ENCODE data around the gene SUFU.

SUFU gene

GRCh38 chr10:102463983-102464382 lies 39.8 kb upstream of the SUFU start:
- H3K79me2 ChIP-seq = peaks cover 2% of the 10 kb centered on the region
- no peak overlapping the region for H3K4me2 ChIP-seq (ENCODE audit: low read length)
- no peaks in the 10 kb centered on the region for H3K9me3 ChIP-seq (ENCODE audit: control insufficient read depth, low read length)
- peaks cover 15% of the 10 kb centered on the region for H3K4me1 ChIP-seq
- H3K36me3 ChIP-seq (ENCODE audit: control insufficient read depth, insufficient read depth, low read length) = no peaks in the 10 kb centered on the region
- no peak overlapping the region for H3K9ac ChIP-seq
- TF ChIP-seq CTCF (IDR thresholded peaks at IDR 0.05) = no peak
- H2AFZ ChIP-seq = no peak overlapping the region
- no peaks in the 10 kb centered on the region for H3K27me3 ChIP-seq (ENCODE audit: control insufficient read depth, insufficient read depth, low read length)
- no peak overlapping the region for H3K4me3 ChIP-seq (ENCODE audit: low read depth, low read length)
- no peak overlapping the region for H3K27ac ChIP-seq

GRCh38 chr10:102465466-102465865 lies 38.3 kb upstream of the SUFU start:
- Histone ChIP-seq H2AFZ (no peak overlapping the region), H3K27ac (no peak overlapping the region), H3K9me3 (ENCODE audit: control insufficient read depth, low read length) (no peaks in the 10 kb centered on the region), H3K4me2 (ENCODE audit: low read length) (no peak overlapping the region), H3K4me3 (ENCODE audit: low read depth, low read length) (no peak overlapping the region), H3K9ac (no peak overlapping the region), H3K27me3 (ENCODE audit: control insufficient read depth, insufficient read depth, low read length) (no peaks in the 10 kb centered on the region), H3K36me3 (ENCODE audit: control insufficient read depth, insufficient read depth, low read length) (no peaks in the 10 kb centered on the region), H3K79me2 (peaks cover 2% of the 10 kb centered on the region), H3K4me1 (peaks cover 15% of the 10 kb centered on the region)
- no peak for TF ChIP-seq CTCF (IDR thresholded peaks at IDR 0.05)

- Histone ChIP-seq H3K27ac (no peak overlapping the region), H3K9ac (no peak overlapping the region), H3K4me2 (ENCODE audit: low read length) (no peak overlapping the region), H3K27me3 (ENCODE audit: control insufficient read depth, insufficient read depth, low read length) (no peaks in the 10 kb centered on the region), H3K4me1 (peaks cover 9% of the 10 kb centered on the region), H3K4me3 (ENCODE audit: low read depth, low read length) (no peak overlapping the region), H2AFZ (no peak overlapping the region), H3K79me2 (no peaks in the 10 kb centered on the region), H3K9me3 (ENCODE audit: control insufficient read depth, low read length) (no peaks in the 10 kb centered on the region), H3K36me3 (ENCODE audit: control insufficient read depth, insufficient read depth, low read length) (no peaks in the 10 kb centered on the region)
- no peak for TF ChIP-seq CTCF (IDR thresholded peaks at IDR 0.05)
Measured at GRCh38 chr10:102467318-102467717, 36.5 kb upstream of the SUFU start.

- no peak overlapping the region for H3K27ac ChIP-seq
Measured at GRCh38 chr10:102467971-102468438, 35.8 kb upstream of the SUFU start.

More at GRCh38 chr10:102467971-102468438, 35.8 kb upstream of the SUFU start:
- Histone ChIP-seq H3K4me2 (ENCODE audit: low read length) (no peak overlapping the region), H3K79me2 (no peaks in the 10 kb centered on the region), H3K27me3 (ENCODE audit: control insufficient read depth, insufficient read depth, low read length) (no peaks in the 10 kb centered on the region), H2AFZ (no peak overlapping the region), H3K4me3 (ENCODE audit: low read depth, low read length) (no peak overlapping the region), H3K4me1 (peaks cover 3% of the 10 kb centered on the region), H3K36me3 (ENCODE audit: control insufficient read depth, insufficient read depth, low read length) (no peaks in the 10 kb centered on the region), H3K9me3 (ENCODE audit: control insufficient read depth, low read length) (no peaks in the 10 kb centered on the region), H3K9ac (no peak overlapping the region)
- TF ChIP-seq CTCF (IDR thresholded peaks at IDR 0.05) = no peak
